ENCODE measurements around the gene TP53BP2.

Gene TP53BP2

GRCh38 chr1:223796210-223796609, 49.5 kb downstream of the TP53BP2 start:
- DNase-seq: no peak

GRCh38 chr1:223794136-223794880, 51.4 kb downstream of the TP53BP2 start:
- no peak for DNase-seq

- DNase-seq: no peak
Observed at GRCh38 chr1:223793716-223794115, 52.0 kb downstream of the TP53BP2 start.

- DNase-seq: no peak
Observed at GRCh38 chr1:223792046-223792445, 53.7 kb downstream of the TP53BP2 start.

- no peak for DNase-seq
Observed at GRCh38 chr1:223788746-223789415, 56.9 kb downstream of the TP53BP2 start.

GRCh38 chr1:223785808-223786207, 59.9 kb downstream of the TP53BP2 start:
- DNase-seq: no peak

GRCh38 chr1:223784541-223784940, 61.2 kb downstream of the TP53BP2 start:
- DNase-seq: no peak

- no peak for DNase-seq
Observed at GRCh38 chr1:223783676-223784075, 62.1 kb downstream of the TP53BP2 start.

GRCh38 chr1:223780949-223781348, 64.8 kb downstream of the TP53BP2 start:
- DNase-seq: no peak

- no peak for DNase-seq
Observed at GRCh38 chr1:223780318-223780717, 65.4 kb downstream of the TP53BP2 start.

- no peak for DNase-seq
Observed at GRCh38 chr1:223776826-223777454, 68.8 kb downstream of the TP53BP2 start.

GRCh38 chr1:223776075-223776814, 69.5 kb downstream of the TP53BP2 start:
- DNase-seq: no peak

- no peak for DNase-seq
Observed at GRCh38 chr1:223775711-223776074, 70.1 kb downstream of the TP53BP2 start.

GRCh38 chr1:223775054-223775453, 70.7 kb downstream of the TP53BP2 start:
- DNase-seq: no peak

GRCh38 chr1:223774134-223774814, 71.5 kb downstream of the TP53BP2 start:
- no peak for DNase-seq

- DNase-seq: no peak
Observed at GRCh38 chr1:223772771-223773160, 73.0 kb downstream of the TP53BP2 start.

- no peak for DNase-seq
Observed at GRCh38 chr1:223771814-223772770, 73.7 kb downstream of the TP53BP2 start.

GRCh38 chr1:223771469-223771813, 74.3 kb downstream of the TP53BP2 start:
- DNase-seq: no peak

- no peak for DNase-seq
Observed at GRCh38 chr1:223770621-223771315, 75.0 kb downstream of the TP53BP2 start.

- DNase-seq: no peak
Observed at GRCh38 chr1:223765719-223766340, 79.9 kb downstream of the TP53BP2 start.
